ENCODE results near the gene EID3.

GRCh38 chr12:104263580-104264358, 39.8 kb upstream of the EID3 start:
- no peak for TF ChIP-seq CTCF (IDR thresholded peaks at IDR 0.05)
- no peak for TF ChIP-seq POLR2A (IDR thresholded peaks at IDR 0.05)

Data from Peyer's patch (tissue), 4 donors.